Measurements from ENCODE around the gene RNF19B.

DNA sequence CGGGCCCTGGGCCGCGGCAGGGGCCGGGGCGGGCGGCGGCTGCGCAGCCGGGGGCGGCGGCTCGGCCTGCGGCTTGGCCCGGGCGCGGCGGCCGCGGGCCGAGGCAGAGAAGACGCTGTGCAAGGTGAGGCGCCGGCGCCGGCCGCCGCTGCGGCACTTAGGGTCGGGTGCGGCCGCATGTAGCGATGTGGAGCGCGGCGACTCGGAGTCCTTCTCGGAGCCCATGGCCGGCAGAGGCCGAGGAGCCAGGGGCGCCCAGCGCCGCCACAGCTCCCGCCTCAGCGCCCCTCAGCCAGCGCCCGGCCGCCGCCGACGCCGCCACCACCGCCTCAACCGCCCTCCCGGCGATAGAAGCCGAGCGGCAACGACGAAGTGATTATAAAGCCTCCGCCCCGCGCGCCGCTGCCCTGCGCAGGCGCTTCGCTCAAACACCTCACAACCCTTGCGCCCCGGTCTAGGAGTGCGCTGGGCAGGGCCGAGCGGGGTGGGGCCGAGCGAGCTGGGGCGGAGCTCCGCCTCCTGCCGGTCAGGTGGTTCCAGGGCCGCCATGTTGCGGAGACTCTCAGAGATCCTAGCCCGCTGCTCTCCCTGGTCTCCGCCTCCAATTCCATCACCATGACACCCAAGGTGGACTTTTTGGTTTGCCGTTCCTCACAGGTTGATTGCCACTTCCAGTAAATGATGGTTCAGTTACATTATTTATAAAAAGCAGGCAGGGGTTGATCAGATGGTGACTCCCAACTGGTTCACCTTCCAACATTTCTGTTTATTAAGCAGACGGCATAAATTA, at the start of gene RNF19B:
- TF ChIP-seq SP1 (IDR thresholded peaks at IDR 0.05; ENCODE audit: low read depth) (peak; percentile 34; the same call in 1 of the 2 replicates), FOSL1 (IDR thresholded peaks at IDR 0.05; ENCODE audit: low read depth) (no peak), EGR1 (IDR thresholded peaks at IDR 0.05; ENCODE audit: low read depth) (no peak), EZH2 (IDR thresholded peaks at IDR 0.05) (no peak), POLR2AphosphoS5 (IDR thresholded peaks at IDR 0.05; ENCODE audit: low read depth, low read length) (peak; percentile 100), POLR2A (IDR thresholded peaks at IDR 0.05; ENCODE audit: borderline replicate concordance, extremely low read depth, insufficient read depth, insufficient read length) (peak; percentile 97)
- TF ChIP-seq, protein P1, sequence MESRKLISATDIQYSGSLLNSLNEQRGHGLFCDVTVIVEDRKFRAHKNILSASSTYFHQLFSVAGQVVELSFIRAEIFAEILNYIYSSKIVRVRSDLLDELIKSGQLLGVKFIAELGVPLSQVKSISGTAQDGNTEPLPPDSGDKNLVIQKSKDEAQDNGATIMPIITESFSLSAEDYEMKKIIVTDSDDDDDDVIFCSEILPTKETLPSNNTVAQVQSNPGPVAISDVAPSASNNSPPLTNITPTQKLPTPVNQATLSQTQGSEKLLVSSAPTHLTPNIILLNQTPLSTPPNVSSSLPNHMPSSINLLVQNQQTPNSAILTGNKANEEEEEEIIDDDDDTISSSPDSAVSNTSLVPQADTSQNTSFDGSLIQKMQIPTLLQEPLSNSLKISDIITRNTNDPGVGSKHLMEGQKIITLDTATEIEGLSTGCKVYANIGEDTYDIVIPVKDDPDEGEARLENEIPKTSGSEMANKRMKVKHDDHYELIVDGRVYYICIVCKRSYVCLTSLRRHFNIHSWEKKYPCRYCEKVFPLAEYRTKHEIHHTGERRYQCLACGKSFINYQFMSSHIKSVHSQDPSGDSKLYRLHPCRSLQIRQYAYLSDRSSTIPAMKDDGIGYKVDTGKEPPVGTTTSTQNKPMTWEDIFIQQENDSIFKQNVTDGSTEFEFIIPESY (IDR thresholded peaks at IDR 0.05; ENCODE audit: extremely low read depth, insufficient replicate concordance, low read length): no peak
- TF ChIP-seq, protein P2, sequence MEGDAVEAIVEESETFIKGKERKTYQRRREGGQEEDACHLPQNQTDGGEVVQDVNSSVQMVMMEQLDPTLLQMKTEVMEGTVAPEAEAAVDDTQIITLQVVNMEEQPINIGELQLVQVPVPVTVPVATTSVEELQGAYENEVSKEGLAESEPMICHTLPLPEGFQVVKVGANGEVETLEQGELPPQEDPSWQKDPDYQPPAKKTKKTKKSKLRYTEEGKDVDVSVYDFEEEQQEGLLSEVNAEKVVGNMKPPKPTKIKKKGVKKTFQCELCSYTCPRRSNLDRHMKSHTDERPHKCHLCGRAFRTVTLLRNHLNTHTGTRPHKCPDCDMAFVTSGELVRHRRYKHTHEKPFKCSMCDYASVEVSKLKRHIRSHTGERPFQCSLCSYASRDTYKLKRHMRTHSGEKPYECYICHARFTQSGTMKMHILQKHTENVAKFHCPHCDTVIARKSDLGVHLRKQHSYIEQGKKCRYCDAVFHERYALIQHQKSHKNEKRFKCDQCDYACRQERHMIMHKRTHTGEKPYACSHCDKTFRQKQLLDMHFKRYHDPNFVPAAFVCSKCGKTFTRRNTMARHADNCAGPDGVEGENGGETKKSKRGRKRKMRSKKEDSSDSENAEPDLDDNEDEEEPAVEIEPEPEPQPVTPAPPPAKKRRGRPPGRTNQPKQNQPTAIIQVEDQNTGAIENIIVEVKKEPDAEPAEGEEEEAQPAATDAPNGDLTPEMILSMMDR (IDR thresholded peaks at IDR 0.05 in 2 of 3, conservative IDR thresholded peaks at IDR 0.05 in 1 of 3; ENCODE audit: borderline replicate concordance in 1 of 3, insufficient read depth in 1 of 3, low read depth in 2 of 3, low read length in 2 of 3): no peak
- TF ChIP-seq, protein P3, sequence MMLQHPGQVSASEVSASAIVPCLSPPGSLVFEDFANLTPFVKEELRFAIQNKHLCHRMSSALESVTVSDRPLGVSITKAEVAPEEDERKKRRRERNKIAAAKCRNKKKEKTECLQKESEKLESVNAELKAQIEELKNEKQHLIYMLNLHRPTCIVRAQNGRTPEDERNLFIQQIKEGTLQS (IDR thresholded peaks at IDR 0.05): no peak

All from HCT116 (cell line).